ENCODE measurements around the gene RIMKLB. TPM values are rescaled to one million over a fixed set of nuclear protein-coding genes. Genes with fewer than 3 reads are reported as not detected.
"Not testable (repeated sequence)": the region's sequence is repeated elsewhere in the genome, so short reads cannot be mapped to it uniquely, and the experiment has no call there.

The RIMKLB gene
- polyA plus RNA-seq, 1 donor from 2014 or later = 10.9 TPM

- not testable (repeated sequence) for H3K36me3 Mint-ChIP-seq, H3K9me3 Mint-ChIP-seq, H3K27me3 Mint-ChIP-seq, H3K27ac Mint-ChIP-seq, H3K4me3 Mint-ChIP-seq, H3K4me1 Mint-ChIP-seq
These were observed 107.7 kb downstream of the RIMKLB start for GRCh38 chr12:8805487-8805886.

- H3K36me3 Mint-ChIP-seq, H3K9me3 Mint-ChIP-seq, H3K27ac Mint-ChIP-seq, H3K4me1 Mint-ChIP-seq, H3K27me3 Mint-ChIP-seq: not testable (repeated sequence)
- H3K4me3 Mint-ChIP-seq = peak overlapping the region in 1 of 4 donors; percentile 53
These were observed 109.3 kb downstream of the RIMKLB start for GRCh38 chr12:8807084-8807483.

GRCh38 chr12:8810112-8810511, 112.3 kb downstream of the RIMKLB start:
- H3K9me3 Mint-ChIP-seq, H3K4me3 Mint-ChIP-seq, H3K36me3 Mint-ChIP-seq, H3K27ac Mint-ChIP-seq, H3K27me3 Mint-ChIP-seq, H3K4me1 Mint-ChIP-seq: not testable (repeated sequence)

DNA sequence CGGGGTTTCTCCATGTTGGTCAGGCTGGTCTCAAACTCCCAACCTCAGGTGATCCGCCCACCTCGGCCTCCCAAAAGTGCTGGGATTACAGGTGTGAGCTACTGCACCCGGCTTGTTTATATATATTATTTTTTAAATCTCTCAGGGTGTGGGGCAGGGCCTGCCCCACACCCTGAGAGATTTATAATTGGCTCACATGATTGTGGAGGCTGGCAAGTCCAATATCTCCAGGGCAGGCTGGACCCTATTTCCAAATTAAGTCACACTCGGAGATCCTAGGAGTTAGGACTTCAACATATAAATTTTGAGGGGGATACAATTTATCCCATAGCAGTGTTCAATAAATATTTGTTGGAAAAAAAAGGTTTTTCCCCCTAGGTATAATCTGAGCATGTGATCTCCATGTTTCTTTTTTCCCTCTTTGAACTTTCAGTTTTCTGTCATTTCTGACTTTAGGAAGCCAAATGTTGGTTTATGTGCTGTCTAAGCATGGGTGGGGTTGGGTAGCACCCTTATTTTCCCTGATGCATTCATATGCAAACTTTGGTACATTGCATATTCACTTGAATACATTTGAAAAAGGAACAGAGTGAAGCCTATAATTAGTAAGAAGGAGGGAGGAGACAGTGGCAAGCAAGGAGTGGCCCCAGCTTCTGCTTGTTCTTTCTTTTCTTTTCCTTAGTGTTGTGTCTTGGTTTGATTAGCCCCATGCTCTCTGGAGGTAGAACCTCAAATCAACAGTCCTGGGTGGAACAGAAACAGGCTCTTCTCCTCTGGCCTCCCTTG, 116.0 kb downstream of the RIMKLB start:
- Mint-ChIP-seq H3K27ac (no peak overlapping the region), H3K36me3 (no peaks in the 10 kb centered on the region)

DNA sequence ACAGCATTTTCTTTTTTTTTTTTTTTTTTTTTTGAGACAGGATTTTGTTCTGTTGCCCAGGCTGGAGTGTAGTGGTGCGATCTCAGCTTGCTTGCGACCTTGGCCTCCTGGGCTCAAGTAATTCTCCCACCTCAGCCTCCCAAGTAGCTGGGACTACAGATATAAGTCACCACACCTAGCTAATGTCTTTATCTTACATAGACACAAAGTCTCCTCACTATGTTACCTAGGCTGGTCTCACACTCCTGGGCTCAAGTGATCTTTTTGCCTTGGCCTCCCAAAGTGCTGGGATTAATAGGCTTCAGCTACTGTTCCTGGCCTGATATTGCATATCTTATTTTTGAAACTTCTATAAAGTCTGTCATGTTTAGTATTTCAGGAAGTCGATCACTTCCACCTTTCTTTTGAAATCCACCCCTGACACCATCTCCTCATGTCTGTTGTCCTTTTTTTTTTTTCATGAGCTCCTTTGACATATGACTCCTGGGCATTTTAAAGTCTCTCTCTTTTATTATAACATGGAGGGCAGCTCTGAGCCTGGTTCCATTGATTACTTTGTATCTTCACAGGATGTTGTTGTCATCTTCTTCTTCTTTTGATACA, 118.8 kb downstream of the RIMKLB start:
- Mint-ChIP-seq H3K27ac (no peak overlapping the region), H3K9me3 (no peaks in the 10 kb centered on the region), H3K4me1 (peaks cover 0 to 7% (median 7%) of the 10 kb centered on the region in 3 donors)

More for the DNA sequence above, 116.0 kb downstream of the RIMKLB start:
- H3K4me1 Mint-ChIP-seq = peaks cover 0 to 7% (median 7%) of the 10 kb centered on the region in 3 donors
- no peaks in the 10 kb centered on the region for H3K27me3 Mint-ChIP-seq
- H3K4me3 Mint-ChIP-seq = no peak overlapping the region
- no peaks in the 10 kb centered on the region for H3K9me3 Mint-ChIP-seq

DNA sequence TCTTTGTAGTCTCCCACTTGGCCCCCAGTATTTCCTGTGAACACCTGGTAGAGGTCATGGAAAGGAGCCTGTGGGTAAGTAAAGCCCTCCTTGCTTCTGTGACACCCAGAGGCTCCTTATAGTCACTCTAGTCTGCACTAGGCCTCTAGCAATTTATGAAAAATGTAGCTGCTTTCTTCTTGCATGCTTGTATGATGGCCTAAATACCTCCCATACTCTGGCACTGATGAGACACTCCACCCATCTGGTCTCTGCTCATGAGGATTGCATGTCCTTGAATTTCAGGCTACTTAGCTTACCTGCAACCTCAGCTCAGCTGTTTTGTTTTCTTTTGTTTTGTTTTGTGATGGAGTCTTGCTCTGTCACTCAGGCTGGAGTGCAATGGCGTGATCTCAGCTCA, 120.1 kb downstream of the RIMKLB start:
- Mint-ChIP-seq H3K27me3 (no peaks in the 10 kb centered on the region), H3K9me3 (no peaks in the 10 kb centered on the region), H3K4me1 (peaks cover 0 to 7% (median 7%) of the 10 kb centered on the region in 3 donors), H3K4me3 (no peak overlapping the region), H3K27ac (no peak overlapping the region), H3K36me3 (no peaks in the 10 kb centered on the region)

More for the DNA sequence above, 118.8 kb downstream of the RIMKLB start:
- H3K4me3 Mint-ChIP-seq = no peak overlapping the region
- no peaks in the 10 kb centered on the region for H3K27me3 Mint-ChIP-seq
- H3K36me3 Mint-ChIP-seq = no peaks in the 10 kb centered on the region

- no peak overlapping the region for H3K4me3 Mint-ChIP-seq
- peaks cover under 1% of the 10 kb centered on the region for H3K27me3 Mint-ChIP-seq
- no peaks in the 10 kb centered on the region for H3K9me3 Mint-ChIP-seq
- no peak overlapping the region for H3K27ac Mint-ChIP-seq
- H3K4me1 Mint-ChIP-seq = peaks cover 0 to 7% (median 7%) of the 10 kb centered on the region in 3 donors
- H3K36me3 Mint-ChIP-seq = no peaks in the 10 kb centered on the region
These were observed 120.7 kb downstream of the RIMKLB start for GRCh38 chr12:8818526-8818925.

GRCh38 chr12:8819666-8819980, 121.8 kb downstream of the RIMKLB start:
- no peaks in the 10 kb centered on the region for H3K36me3 Mint-ChIP-seq
- H3K27ac Mint-ChIP-seq = no peak overlapping the region
- H3K27me3 Mint-ChIP-seq = peaks cover 3% of the 10 kb centered on the region
- H3K4me3 Mint-ChIP-seq = no peak overlapping the region
- H3K4me1 Mint-ChIP-seq = no peaks in the 10 kb centered on the region
- peaks cover 0 to under 1% (median 0%) of the 10 kb centered on the region in 3 donors for H3K9me3 Mint-ChIP-seq

- not testable (repeated sequence) for H3K36me3 Mint-ChIP-seq, H3K4me1 Mint-ChIP-seq, H3K27me3 Mint-ChIP-seq, H3K9me3 Mint-ChIP-seq, H3K4me3 Mint-ChIP-seq, H3K27ac Mint-ChIP-seq
These were observed 123.1 kb downstream of the RIMKLB start for GRCh38 chr12:8820676-8821407.

DNA sequence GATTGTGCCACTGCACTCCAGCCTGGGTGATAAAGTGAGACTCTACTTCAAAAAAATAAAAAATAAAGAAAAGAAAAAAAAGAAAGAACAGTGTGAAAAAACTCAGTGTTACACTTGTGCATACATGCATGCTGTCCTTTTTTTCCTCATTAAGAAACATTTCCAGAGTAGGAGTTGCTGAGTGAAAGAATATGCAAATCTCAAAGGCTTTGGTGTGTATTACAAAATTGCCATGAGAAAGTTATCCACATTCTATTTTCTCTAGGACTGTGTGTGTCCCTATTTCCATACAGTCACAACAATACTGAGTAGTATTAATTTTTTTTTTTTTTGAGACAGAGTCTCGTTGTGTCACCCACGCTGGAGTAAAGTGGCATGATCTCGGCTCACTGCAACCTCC, 123.8 kb downstream of the RIMKLB start:
- Mint-ChIP-seq H3K9me3 (peaks cover 0 to 6% (median 2%) of the 10 kb centered on the region in 3 donors), H3K4me3 (no peak overlapping the region), H3K36me3 (no peaks in the 10 kb centered on the region), H3K27ac (no peak overlapping the region), H3K27me3 (peaks cover 3% of the 10 kb centered on the region), H3K4me1 (no peaks in the 10 kb centered on the region)

GRCh38 chr12:8822298-8822697, 124.5 kb downstream of the RIMKLB start, which contains the start of gene A2ML1:
A2ML1 (plus strand) TSS chr12:8822621; CDS start chr12:8822652, 31 bp downstream.
- Mint-ChIP-seq H3K27ac (peak within 1 kb of the TSS in 1 of 3 donors; percentile 24), H3K27me3 (peaks cover 4% of the 10 kb centered on the region), H3K36me3 (no peaks in the 10 kb centered on the region), H3K4me3 (peak within 1 kb of the TSS in 1 of 4 donors; percentile 17), H3K9me3 (peaks cover 0 to 6% (median 2%) of the 10 kb centered on the region in 3 donors), H3K4me1 (no peaks in the 10 kb centered on the region)

DNA sequence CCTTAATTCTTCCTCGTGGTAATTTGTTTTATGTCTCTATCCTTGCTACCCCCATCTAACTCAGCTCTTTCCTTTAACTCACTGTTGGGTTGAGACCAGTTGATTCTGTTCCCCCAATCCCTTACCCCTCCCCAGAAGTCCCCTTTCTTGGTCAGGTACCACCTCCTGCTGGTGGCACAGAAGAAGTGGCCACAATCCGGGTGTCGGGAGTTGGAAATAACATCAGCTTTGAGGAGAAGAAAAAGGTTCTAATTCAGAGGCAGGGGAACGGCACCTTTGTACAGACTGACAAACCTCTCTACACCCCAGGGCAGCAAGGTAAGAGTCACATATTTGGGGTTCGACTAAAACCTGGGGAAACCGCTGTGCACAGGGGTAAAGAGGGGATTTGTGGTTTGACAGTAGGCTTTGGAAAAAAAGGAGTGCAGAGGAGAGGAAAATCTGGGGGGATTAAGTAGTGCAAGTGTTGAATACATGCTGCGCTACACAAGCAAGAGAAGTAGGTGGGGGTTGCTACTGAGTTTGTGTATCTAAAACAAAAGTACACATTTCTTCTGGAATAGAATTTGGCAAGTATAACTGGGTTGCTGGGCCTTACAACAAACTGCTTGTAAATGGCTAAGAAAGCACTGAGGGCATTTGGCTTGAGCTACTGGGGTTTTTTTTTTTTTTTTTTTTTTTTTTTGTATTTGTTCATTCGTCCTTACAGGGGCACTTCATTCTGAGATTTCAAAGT, 125.9 kb downstream of the RIMKLB start:
- Mint-ChIP-seq H3K4me3 (no peak overlapping the region), H3K27ac (peak overlapping the region in 1 of 3 donors; percentile 24), H3K9me3 (peaks cover 2 to 6% (median 2%) of the 10 kb centered on the region in 3 donors), H3K27me3 (peaks cover 7% of the 10 kb centered on the region), H3K36me3 (no peaks in the 10 kb centered on the region), H3K4me1 (no peaks in the 10 kb centered on the region)

DNA sequence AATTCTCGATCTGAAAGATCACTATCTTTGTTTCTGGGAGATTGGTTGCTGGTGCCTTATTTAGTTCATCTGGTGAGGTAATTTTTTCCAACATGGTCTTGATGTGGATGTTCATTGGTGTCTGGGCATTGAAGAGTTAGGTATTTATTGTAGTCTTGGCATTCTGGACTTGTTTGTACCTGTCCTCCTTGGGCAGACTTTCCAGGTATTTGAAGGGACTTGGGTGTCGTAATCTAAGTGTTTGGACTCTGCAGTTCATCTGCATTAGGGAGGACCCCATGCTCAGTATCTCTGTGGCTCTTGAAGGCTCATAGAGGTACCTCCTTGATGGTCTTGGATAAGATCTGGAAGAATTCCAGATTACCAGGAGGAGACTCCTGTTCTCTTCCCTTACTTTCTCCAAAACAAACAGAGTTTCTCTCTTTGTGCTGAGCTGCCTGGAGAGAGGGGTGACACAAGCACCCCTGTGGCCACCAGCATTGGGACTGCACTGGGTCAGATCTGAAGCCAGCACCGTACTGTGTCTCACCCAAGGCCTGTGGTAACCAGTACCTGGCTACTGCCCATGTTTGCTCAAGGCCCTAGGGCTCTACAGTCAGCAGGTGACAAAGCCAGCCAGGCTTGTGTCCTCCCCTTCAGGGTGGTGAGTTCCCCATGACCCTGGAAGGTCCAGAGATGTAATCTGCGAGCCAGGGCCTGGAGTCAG, 129.9 kb downstream of the RIMKLB start:
- Mint-ChIP-seq H3K27ac (no peak overlapping the region), H3K4me3 (peak overlapping the region in 1 of 4 donors; percentile 45), H3K4me1 (no peaks in the 10 kb centered on the region), H3K36me3 (no peaks in the 10 kb centered on the region), H3K27me3 (peaks cover 10% of the 10 kb centered on the region), H3K9me3 (peaks cover 2 to 6% (median 4%) of the 10 kb centered on the region in 3 donors)
